HG02870 (cell line): ENCODE measurements around the gene PRSS38.

Experiments
- ATAC-seq: cut with Tn5 transposase; IDR thresholded peaks from one replicate; pipeline ENCODE4 v1.9.1; 2021; ENCODE audit warnings: mild to moderate bottlenecking, moderate library complexity; ENCODE audit not compliant: unreplicated experiment

Gene PRSS38

DNA sequence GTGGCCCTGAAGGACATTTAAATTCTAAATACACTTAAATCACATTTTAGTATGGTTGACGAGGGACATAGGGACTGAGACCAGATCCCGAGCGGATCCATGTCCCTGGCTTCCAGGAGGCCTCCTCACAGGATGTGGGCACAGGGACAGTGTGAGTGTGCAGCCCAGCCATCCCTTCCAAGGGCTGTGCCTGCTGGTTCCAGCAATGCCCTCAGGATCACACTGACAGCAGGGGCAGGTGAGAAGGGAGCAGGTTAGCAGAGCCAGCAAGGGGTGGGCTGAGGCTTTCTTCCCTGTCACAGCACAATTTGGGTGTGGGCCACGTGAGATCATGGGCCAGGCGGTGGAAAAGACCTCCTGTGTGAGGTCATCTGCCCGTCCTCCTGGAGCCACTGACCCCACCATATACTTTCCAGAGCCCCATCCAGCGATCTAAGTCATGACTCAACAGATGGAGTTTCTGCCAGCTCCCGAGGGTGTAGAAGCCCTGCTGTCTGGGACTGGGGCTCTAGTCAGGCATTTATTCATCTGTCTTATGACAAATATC is 37.0 kb upstream of the PRSS38 start:
- no peak for ATAC-seq

DNA sequence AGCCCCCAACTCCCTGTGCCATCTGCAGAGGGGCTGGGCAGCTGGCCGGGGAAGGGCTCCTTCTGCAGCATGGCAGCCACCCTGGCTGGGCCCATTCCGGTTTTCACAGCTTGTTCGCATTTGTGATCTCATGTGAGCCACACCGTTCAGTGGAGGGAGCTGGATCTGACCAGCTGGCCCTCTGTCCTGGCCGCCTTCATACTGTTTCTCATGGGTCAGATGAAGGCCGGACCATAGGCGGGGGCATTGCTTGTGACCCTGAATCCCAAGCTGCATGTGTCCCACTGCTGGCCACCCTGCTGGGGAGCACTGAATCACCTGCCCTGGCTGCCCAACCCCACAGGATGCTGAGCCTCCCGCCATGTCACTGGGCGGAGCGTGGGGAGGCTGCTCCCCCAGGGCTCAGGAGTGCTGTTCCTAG is 36.4 kb upstream of the PRSS38 start:
- no peak for ATAC-seq

DNA sequence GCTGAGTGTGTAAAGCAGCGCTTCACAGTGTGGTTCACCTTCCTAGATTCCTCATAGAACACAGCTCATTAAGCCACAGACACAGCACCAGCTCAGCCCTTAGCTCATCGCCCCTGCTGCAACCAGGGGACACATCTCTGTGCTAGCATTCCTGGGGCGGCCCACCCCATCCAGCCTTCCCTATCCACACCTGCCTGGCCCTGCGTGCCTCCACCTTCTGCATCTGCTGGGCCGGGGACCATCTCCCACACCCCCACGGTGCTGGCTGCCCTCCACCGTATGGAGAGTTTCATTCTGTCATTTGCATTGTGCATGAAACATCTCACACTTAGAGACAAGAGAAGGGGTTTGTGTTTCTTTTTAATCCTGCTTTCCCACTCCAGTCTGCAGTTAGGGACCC is 35.8 kb upstream of the PRSS38 start:
- no peak for ATAC-seq

DNA sequence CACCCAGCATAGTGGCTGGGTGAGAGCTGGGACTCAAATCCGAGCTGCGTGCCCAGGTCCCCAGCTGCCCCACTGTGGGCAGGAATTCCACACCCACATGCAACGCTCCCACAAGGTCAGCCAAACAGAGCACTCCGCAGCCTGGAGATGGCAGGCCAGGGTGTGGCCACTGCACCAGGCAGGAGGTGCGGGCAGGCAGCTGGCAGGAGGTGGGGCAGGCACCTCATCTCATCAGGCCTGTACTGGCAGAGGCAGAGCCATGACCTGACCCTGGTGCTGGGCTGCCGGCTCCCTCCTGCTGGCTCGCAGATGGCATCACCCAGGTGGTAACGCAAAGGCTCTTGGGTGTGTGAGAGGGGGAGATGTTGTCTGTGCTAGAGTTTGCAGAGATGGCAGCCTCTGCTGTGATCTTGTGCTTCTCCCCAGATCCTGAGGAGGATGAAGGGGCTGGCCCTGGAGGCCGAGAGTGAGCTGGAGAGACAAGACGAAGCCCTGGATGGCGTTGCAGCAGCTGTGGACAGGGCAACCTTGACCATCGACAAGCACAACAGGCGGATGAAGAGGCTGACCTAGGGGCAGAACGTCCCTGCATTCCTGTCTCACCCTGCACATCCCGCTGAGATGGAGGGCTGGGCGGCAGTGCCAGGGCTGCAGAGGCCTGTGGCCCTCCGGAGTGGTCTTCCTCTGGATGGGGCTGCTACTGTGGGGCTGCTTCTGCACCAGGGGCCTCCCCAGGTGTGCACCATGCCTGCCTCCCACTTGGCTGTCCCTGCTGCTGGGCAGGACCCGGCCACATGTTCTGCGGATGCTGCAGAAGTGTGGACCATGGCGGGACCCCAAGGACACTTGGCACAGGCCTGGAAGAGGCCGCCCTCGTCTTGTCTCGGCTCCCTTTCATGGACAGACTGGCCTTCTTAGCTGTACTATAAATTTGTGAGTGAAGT is 35.1 kb upstream of the PRSS38 start:
- no peak for ATAC-seq

DNA sequence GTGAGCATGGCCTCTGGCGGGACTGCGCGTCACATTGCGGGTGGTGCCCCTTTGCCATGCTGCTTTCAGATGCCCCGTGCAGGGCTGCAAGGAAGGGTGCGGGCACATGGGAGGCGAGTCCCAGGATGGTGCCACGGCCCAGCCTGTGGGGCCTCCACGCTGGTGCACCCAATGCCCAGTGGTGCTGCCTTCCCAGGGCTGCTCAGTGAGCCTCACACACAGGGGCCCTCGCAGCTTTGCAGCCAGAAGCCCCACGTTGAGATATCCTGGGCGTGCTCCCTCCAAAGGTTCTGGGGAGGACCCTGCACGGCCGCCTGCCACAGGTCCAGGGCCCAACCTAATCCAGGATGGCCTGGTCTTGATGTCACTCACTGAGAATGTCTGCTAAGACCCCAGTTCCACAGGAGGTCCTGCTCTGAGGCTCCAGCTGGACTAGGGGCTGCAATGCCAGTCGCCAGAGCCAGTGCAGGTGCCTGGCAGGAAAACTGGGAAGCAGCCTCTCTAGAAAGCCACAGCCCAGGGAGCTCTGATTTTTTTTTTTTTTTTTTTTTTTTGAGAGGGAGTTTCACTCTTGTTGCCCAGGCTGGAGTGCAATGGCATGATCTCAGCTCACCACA is 34.1 kb upstream of the PRSS38 start:
- ATAC-seq = no peak

DNA sequence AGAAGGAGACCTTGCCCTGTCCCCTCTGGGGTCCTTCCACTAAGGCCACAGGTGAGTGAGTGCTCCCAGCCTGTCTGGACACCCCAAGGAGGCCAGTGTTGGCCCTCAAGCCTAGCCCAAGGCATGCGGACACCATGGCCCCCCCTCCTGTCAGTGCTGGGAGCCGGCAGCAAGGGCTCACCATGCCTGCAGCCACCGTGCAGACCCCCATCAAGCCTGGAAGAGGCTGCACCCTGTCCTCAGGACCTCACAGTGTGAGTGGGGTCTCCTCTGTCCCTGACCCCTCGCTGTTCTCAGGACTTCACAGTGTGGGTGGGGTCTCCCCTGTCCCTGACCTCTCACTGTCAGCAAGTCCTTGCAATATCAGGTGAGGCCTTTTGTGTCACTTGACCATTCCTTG is 33.2 kb upstream of the PRSS38 start:
- ATAC-seq = no peak

DNA sequence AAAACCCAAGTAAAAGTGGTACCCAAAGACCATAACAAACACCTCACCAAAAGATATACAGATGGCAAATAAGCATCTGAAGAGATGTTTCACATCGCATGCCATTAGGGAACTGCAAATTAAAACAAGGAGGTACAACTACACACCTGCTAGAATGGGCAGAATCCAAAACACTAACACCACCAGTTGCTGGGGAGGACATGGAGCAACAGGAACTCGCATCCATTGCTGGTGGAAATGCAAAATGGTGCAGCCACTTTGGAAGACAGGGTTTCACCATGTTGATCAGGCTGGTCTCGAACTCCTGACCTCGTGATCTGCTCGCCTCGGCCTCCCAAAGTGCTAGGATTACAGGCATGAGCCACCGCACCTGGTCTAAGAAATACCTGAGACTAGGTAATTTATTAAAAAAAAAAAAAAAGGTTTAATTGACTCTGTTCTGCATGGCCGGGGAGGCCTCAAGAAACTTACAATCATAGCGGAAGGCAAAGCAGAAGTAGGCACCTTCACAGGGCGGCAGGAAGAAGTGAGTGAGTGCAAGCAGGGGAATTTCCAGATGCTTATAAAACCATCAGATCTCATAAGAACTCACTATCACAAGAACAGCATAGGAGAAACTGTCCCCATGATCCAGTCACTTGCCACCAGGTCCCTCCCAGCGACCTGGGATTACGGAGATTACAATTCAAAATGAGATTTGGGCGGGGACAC is 30.2 kb upstream of the PRSS38 start:
- no peak for ATAC-seq

DNA sequence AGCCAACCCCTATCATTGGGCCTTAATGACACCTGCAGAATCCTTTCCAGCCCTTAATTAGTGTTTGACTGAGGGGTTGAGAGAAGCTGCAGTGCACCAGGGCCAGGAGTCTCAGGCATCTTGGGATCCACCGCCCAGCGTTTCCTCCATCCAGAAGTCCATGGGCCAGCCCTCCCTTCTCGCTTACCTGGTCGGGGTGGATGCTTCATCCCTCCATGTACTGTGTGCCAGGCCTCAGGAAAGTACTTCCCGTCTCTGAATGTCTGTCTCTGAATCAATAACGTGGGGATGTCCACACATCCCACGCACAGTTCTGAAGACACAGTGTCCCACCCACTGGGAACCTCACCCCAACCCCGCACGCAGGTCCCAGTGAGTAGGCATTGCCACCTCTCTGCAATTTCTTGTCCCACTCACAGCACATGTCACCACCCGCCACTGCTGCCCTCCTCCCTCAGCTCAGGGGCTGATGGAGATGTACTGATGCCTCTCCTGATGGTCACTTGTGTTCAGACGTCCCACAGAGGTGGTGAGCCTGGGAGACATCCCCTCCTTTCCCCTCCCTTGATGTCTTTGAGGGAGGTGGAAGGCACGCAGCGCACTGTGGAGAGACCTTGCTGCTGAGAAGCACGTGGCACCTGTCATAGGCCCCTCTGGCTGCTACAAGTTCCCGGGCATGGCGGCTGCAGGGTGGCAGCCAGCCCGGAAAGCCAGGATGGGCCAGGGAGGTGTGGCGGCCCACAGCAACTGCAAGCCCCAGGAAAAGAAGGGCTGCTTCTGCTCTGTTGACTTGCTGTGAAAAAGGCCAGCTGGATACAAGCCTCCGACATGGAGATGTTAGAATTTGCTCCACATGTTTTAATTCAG is 29.4 kb upstream of the PRSS38 start:
- ATAC-seq = no peak

DNA sequence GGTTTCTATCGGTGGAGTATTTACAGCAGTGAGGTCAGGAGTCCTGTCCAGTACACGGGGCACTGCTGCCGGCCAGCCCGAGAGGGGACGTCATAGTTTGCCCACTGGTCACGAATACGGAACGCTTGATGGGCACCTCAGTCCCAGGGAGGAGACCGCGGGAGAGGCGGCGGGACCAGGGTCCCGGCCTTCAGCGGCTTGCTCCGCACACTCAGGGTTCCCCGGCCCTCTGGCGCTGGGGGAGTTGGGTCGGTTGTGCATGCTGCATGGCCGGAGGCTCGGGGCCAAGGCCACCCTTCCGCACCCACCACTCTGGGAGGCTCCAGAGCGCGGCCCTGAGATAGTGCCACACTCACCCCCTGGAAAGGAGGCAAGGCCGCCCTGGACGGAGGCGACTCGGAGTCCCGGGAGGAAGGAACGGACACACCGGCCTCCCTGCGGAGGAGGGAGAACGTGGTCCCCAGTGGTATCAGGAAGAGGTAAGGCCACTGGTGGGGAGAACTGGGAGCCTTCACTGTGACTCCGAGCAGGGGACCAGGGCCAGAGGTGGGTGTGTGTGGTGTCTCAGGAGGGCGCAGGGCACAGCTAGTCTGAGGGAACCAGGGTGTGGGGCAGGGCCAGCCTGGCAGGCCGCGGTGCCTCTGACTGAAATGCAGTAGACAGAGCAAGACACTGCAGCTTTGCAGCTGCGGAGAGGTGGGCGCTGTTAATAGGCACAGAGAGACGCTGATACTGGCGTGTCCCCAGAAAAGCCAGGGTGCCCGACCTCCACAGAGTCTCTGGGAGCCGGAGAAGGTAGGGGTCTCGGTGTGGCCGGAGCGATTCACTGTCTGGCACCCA is 28.6 kb upstream of the PRSS38 start:
- ATAC-seq = peak; percentile 0

DNA sequence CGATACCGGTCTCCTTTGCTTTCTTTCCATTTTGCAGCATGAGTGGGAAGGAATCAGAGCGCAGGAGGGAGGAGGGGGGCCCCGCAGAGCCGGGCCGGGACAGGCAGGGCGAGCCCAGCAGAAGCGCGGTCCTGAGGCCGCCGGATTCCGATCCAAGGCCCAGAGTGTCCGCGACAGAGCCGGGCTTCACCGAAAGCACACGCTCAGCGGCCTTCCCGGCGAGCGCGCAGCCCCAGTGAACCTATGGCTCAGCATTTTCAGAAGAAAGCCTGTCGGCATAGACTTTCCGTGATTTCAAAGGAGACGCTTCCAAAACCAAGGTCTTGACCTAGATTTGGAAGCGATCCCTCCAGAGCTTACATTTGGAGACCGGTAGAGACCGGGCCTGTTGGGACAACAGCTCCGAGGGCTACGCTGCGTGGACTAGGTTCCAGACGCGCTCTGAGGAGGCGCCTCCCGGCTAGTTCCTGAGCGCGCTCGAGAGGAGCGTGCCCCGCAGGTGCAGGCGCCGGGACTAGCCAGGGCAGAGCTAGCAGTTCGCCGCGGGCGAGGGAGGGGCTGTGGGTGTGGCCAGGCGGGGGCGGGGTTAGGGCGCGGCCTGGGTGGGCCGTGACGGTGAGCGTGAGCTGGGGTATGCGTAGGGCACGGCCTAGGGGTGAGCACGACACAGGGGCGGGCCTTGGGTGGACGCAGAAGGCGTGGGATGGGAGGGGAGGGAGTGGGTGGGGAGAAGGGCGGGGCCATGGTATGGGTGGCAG is 27.8 kb upstream of the PRSS38 start:
- ATAC-seq = peak; percentile 89

DNA sequence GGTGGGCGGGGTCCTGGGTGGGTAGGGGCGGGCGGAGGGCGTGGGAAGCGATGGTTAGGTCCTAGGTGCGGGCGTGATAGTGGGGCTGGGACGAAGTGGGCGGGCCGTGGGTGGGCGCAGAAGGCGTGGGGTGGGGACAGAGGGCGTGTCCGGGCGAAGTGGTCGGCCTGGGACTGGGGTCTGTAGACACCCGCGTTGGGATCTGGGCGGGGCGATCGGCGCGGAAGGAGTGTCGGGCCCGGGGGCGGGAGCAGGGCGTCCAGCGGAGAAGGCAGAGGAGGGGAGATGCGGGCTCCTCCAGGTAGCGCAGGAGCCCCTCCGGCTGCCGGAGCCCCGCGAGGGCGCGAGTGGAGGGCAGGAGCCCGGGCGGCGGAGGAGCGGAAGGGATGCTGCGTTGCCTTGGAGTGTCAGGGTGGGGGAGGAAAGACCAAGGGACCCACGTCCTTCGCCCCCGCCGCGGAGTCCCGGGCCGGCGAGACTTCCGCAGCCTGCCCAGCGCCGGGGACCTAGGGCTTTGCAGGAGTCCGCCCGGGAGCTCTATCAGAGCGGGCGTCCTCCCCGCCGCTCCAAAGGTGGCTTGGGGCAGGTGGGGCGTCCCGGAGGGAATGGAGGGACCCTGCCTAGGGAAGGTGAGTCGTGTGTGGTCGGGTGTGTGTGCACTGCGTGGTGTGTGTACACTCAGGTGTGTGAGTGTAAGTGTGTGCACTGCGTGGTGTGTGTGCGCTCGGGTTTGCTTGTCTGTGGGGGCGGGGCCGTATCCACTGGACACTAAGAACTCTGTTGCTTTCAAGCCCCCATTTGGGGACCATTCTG is 27.0 kb upstream of the PRSS38 start:
- ATAC-seq = peak; percentile 50

DNA sequence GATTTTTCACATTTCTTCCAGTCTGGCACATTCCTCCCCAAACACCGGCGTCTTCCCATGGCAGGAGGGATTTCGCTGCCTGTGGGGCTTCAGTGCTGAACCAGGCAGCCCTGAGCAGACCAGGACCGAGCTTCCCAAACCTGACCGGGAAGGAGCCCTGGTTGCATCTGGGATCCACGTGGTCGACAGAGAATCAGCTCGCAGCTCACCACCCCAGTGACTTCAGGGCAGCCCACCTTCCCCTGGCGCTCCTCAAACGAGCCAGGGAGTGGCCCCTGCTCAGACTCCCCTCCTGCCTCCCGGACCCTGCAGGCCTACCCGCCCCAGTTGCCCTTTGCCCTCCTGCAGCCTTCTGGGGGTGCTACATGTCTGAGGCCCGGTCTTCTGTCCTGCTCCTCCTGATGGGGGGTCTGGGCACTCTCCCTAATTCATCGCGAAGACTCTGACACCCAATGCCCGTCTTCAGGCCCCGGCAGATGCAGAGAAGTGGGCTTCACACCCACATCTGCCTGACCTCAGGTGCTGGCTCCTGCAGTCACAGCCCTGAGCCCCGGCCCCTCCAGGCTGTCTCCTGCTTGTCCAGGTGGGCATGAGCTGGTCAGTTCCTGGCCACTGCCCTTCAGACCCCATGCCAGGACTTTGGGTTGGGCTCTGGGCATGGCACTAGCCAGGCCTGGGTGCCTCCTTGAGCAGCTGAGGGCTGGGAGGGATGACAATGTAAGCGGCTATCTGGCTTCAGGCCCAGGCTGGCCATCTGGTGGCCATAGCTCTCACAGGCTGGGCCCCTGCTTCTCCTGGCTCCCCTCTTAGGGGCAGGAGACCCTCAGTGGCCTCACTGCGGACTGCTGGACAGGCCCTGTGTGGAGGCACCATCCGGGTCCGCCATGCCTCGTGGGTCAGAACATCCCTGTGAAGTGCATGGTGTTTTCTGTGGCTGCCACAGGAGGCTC is 26.1 kb upstream of the PRSS38 start:
- ATAC-seq = no peak

DNA sequence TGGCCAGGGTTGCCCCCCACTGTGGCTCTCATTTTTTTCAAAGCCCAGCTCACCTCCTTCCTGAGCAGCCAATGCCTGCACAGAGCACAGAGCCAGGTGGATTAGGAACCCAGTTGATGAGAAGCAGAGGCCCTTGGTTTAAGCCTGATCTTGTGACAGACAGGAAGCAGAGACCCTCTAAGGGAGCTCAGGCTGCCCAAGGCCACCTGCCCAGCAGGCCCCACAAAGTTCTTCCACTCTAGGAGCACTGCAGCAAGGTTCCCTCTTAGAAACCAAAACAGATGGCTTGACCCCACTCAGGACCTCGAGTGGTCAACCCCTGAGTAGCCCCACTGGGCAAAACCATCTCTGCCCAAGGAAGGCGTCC is 25.5 kb upstream of the PRSS38 start:
- ATAC-seq = no peak

DNA sequence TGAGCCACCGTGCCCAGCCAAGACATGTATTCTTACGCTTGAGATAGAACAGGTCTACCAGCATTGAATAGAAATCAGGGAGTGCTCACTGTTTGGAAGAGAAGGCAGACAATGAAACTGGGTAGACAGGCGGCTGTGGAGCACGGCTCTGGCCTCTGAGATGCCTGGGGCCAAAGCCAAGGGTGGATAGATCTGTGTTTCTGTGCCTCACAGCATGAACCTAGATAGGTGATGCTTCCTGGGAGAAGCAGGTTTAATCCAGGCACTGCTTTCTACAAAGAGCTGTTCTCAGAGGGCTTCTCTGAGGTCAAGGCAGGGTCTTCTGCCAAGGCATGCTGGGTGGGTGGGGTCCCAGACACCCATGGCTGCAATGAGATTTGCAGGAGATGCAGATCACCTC is 24.6 kb upstream of the PRSS38 start:
- no peak for ATAC-seq

DNA sequence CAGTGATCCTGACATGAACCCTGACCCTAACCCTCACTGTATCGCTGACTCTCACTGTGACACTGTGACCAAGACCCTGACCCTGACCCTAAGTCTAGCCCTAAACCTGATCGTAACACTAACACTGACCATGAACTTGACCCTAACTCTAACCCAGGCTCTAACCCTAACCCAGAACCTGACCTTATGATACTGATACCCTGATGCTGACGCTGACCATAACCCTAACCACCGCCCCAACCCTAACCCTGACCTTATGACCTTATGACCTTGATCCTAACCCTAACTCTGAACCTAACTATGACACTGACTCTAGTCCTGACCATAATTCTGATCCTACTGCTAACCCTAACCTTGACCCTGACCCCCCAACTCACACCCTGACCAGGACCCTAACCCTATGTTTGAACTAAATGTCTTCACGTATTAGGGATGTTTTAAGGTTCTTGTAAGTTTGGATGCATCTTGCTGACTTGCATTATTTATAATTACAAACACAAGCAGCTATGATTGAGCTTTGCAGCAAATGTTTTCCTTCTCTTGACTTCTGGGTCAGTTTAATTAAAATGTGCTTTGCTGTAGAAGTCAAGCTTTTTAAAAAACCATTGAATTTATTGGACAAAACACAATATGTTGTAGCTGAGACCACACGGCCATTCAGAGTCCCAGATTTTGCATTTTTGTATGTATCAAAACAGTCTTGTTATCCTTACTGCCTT is 23.9 kb upstream of the PRSS38 start:
- no peak for ATAC-seq
